WTC11 (cell line): ENCODE measurements around the gene REL. TPM values are rescaled to one million over a fixed set of nuclear protein-coding genes. Genes with fewer than 3 reads are reported as not detected.

Source experiments
- ATAC-seq: fragments of 200-7000 bp; cut with Tn5 transposase; 2 replicates; pipeline ENCODE4 v1.10.0; 2021; ENCODE audit warnings: mild to moderate bottlenecking, moderate library complexity
- CTCF ChIA-PET: fragments of 300-600 bp; sonication (Branson Sonifier 250); formaldehyde crosslinking; loops from one replicate; lab custom pipeline; 2021; ENCODE audit warnings: antibody characterized with exemption; lab: Charles Lee
- POLR2A ChIA-PET: fragments of 350-600 bp; sonication (Branson Sonifier 250); formaldehyde crosslinking; loops from one replicate; lab custom pipeline; 2021; ENCODE audit warnings: antibody characterized with exemption; lab: Charles Lee
- DNase-seq: peaks from one replicate; pipeline ENCODE4 v3.0.0; 2021; ENCODE audit warnings: low spot score
- H3K27ac Mint-ChIP-seq: 2 replicates; pipeline ENCODE4 v1.8.0; 2021; ENCODE audit warnings: mixed read lengths
- H3K27me3 Mint-ChIP-seq: 2 replicates; pipeline ENCODE4 v1.8.0; 2021; ENCODE audit warnings: low read depth, mild to moderate bottlenecking, moderate library complexity, mixed read lengths
- H3K36me3 Mint-ChIP-seq: 2 replicates; pipeline ENCODE4 v1.8.0; 2021; ENCODE audit warnings: mixed read lengths
- H3K4me1 Mint-ChIP-seq: 2 replicates; pipeline ENCODE4 v1.8.0; 2022; ENCODE audit warnings: mixed read lengths
- H3K4me3 Mint-ChIP-seq: 2 replicates; pipeline ENCODE4 v1.8.0; 2021; ENCODE audit warnings: mild to moderate bottlenecking, moderate library complexity, mixed read lengths
- H3K9me3 Mint-ChIP-seq: 2 replicates; pipeline ENCODE4 v1.8.0; 2021; ENCODE audit warnings: mixed read lengths
- AR ChIP-seq: fragments of 250-450 bp; sonication (Bioruptor Pico); IDR thresholded peaks from 2 replicates; pipeline ENCODE4 v1.9.0; 2021; ENCODE audit warnings: mild to moderate bottlenecking
- ATF3 ChIP-seq: sonication (generic); formaldehyde crosslinking; conservative IDR thresholded peaks from 2 replicates; pipeline ENCODE4 v1.8.1; 2022; ENCODE audit warnings: mild to moderate bottlenecking, missing genetic modification reagents
- CDX4 ChIP-seq: fragments of 250-450 bp; sonication (Bioruptor Pico); IDR thresholded peaks from 2 replicates; pipeline ENCODE4 v1.9.0; 2021; ENCODE audit warnings: moderate library complexity, mild to moderate bottlenecking, inconsistent platforms, borderline replicate concordance
- E2F1 ChIP-seq: sonication (generic); formaldehyde crosslinking; IDR thresholded peaks from 2 replicates; pipeline ENCODE4 v1.8.0; 2022; ENCODE audit warnings: mild to moderate bottlenecking, missing genetic modification reagents
- E2F4 ChIP-seq: sonication (generic); formaldehyde crosslinking; IDR thresholded peaks from 2 replicates; pipeline ENCODE4 v1.8.1; 2022; ENCODE audit warnings: low read depth, mild to moderate bottlenecking, moderate library complexity, missing genetic modification reagents, borderline replicate concordance
- ERG ChIP-seq: fragments of 250-450 bp; sonication (Bioruptor Pico); IDR thresholded peaks from 2 replicates; pipeline ENCODE4 v1.8.0; 2021; ENCODE audit warnings: mild to moderate bottlenecking
- ETV6 ChIP-seq: sonication (generic); formaldehyde crosslinking; IDR thresholded peaks from 2 replicates; pipeline ENCODE4 v1.8.1; 2022; ENCODE audit warnings: mild to moderate bottlenecking, missing genetic modification reagents
- MAX ChIP-seq: sonication (generic); formaldehyde crosslinking; IDR thresholded peaks from 2 replicates; pipeline ENCODE4 v1.8.0; 2022; ENCODE audit warnings: mild to moderate bottlenecking, missing genetic modification reagents
- MXD4 ChIP-seq: fragments of 250-450 bp; sonication (Bioruptor Pico); IDR thresholded peaks from 2 replicates; pipeline ENCODE4 v1.8.0; 2021; ENCODE audit warnings: mild to moderate bottlenecking, moderate library complexity, borderline replicate concordance
- NFYB ChIP-seq: sonication (generic); formaldehyde crosslinking; conservative IDR thresholded peaks from 2 replicates; pipeline ENCODE4 v1.8.0; 2022; ENCODE audit warnings: low read depth, missing genetic modification reagents
- NR2C2 ChIP-seq: sonication (generic); formaldehyde crosslinking; IDR thresholded peaks from 2 replicates; pipeline ENCODE4 v1.8.0; 2022; ENCODE audit warnings: mild to moderate bottlenecking, missing genetic modification reagents
- NR3C1 ChIP-seq: sonication (generic); formaldehyde crosslinking; conservative IDR thresholded peaks from 2 replicates; pipeline ENCODE4 v1.8.1; 2023; ENCODE audit warnings: low read depth, mild to moderate bottlenecking, missing genetic modification reagents
- RELA ChIP-seq: sonication (generic); formaldehyde crosslinking; IDR thresholded peaks from 2 replicates; pipeline ENCODE4 v1.8.1; 2022; ENCODE audit warnings: missing genetic modification reagents, mild to moderate bottlenecking, borderline replicate concordance
- STAT6 ChIP-seq: sonication (generic); formaldehyde crosslinking; conservative IDR thresholded peaks from 2 replicates; pipeline ENCODE4 v1.8.1; 2023; ENCODE audit warnings: mild to moderate bottlenecking, low read depth, missing genetic modification reagents, moderate library complexity
- USF2 ChIP-seq: sonication (generic); formaldehyde crosslinking; IDR thresholded peaks from 2 replicates; pipeline ENCODE4 v1.8.1; 2023; ENCODE audit warnings: mild to moderate bottlenecking, missing genetic modification reagents, moderate library complexity
- ZBTB43 ChIP-seq: sonication (generic); formaldehyde crosslinking; IDR thresholded peaks from 2 replicates; pipeline ENCODE4 v1.8.1; 2023; ENCODE audit warnings: mild to moderate bottlenecking, missing genetic modification reagents
- ZNF671 ChIP-seq: fragments of 250-450 bp; sonication (Bioruptor Pico); IDR thresholded peaks from 2 replicates; pipeline ENCODE4 v1.8.0; 2021; ENCODE audit warnings: mild to moderate bottlenecking
- total RNA-seq: library from RNA; stranded (reverse); gene quantifications from 3 replicates; pipeline ENCODE4 v1.2.3, GENCODE V29; 2021

Gene REL
- total RNA-seq, 1 experiment from 2014 or later = 8.4 TPM

- Mint-ChIP-seq H3K27me3 (peaks cover 38% of the 10 kb centered on the region), H3K9me3 (no peaks in the 10 kb centered on the region), H3K27ac (no peak overlapping the region), H3K4me1 (peaks cover 12% of the 10 kb centered on the region), H3K4me3 (no peak overlapping the region), H3K36me3 (no peaks in the 10 kb centered on the region)
- ATAC-seq (no peak), DNase-seq (no peak)
- ChIA-PET POLR2A (no interaction called here), CTCF (no interaction called here)
- TF ChIP-seq ERG (no peak), NFYB (CRISPR knock-in tag) (no peak), MXD4 (CRISPR knock-in tag) (no peak), ZNF671 (no peak), RELA (CRISPR knock-in tag) (no peak), ZBTB43 (no peak), NR3C1 (CRISPR knock-in tag) (no peak), CDX4 (CRISPR knock-in tag) (no peak), ETV6 (CRISPR knock-in tag) (no peak)
These were observed 48.8 kb upstream of the REL start for GRCh38 chr2:60832621-60833020.

- Mint-ChIP-seq H3K4me3 (no peak overlapping the region), H3K4me1 (peaks cover 17% of the 10 kb centered on the region), H3K36me3 (no peaks in the 10 kb centered on the region), H3K27me3 (peaks cover 55% of the 10 kb centered on the region), H3K9me3 (no peaks in the 10 kb centered on the region), H3K27ac (no peak overlapping the region; the same call in 1 of the 2 replicates)
- TF ChIP-seq STAT6 = no peak
- no peak for TF ChIP-seq AR (CRISPR knock-in tag)
- TF ChIP-seq MAX (CRISPR knock-in tag) = no peak
- no peak for TF ChIP-seq ATF3 (CRISPR knock-in tag)
- no peak for TF ChIP-seq NR2C2
- TF ChIP-seq E2F1 (CRISPR knock-in tag) = no peak
- TF ChIP-seq ZBTB43 = no peak
- no peak for TF ChIP-seq E2F4 (CRISPR knock-in tag)
- TF ChIP-seq USF2 (CRISPR knock-in tag) = no peak
- no peak for TF ChIP-seq ZNF671
- CTCF ChIA-PET = no interaction called here
- no peak for ATAC-seq
- POLR2A ChIA-PET = no interaction called here
- no peak for DNase-seq
These were observed 47.1 kb upstream of the REL start for GRCh38 chr2:60834270-60834717.
